Transverse colon (tissue), 4 donors: ENCODE results near the gene CCDC86. TPM values are rescaled to one million over a fixed set of nuclear protein-coding genes. Genes with fewer than 3 reads are reported as not detected.

ENCODE experiments used
- DNase-seq: peaks from one replicate; pipeline ENCODE4 v3.0.0-alpha.2; 2019
- H3K27ac ChIP-seq, 4 donors: fragments of 200-600 bp; sonication (generic); 2 replicates each; pipeline ENCODE4 v1.5.1; 2016 to 2018; ENCODE audit warnings: inconsistent platforms in 4 of 4
- H3K27me3 ChIP-seq: fragments of 200-600 bp; sonication (generic); 2 replicates; pipeline ENCODE4 v1.5.1; 2017; ENCODE audit warnings: inconsistent platforms
- H3K36me3 ChIP-seq, 4 donors: fragments of 200-600 bp; sonication (generic); 2 replicates each; pipeline ENCODE4 v1.5.1; 2017 to 2019; ENCODE audit warnings: inconsistent platforms in 4 of 4
- H3K4me1 ChIP-seq, 4 donors: fragments of 200-600 bp; sonication (generic); 2 replicates each; pipeline ENCODE4 v1.5.1; 2017 to 2020; ENCODE audit warnings: inconsistent platforms in 4 of 4
- H3K4me3 ChIP-seq, 4 donors: fragments of 200-600 bp; sonication (generic); 1 replicate in 1 of 4; 2 replicates in 3 of 4; pipeline versions ENCODE4 v1.5.1 to v1.6.1; 2017 to 2019; ENCODE audit warnings: inconsistent platforms in 4 of 4
- H3K9me3 ChIP-seq, 2 donors: fragments of 200-600 bp; sonication (generic); 2 replicates each; pipeline ENCODE4 v1.5.1; 2017 to 2019; ENCODE audit warnings: inconsistent platforms in 2 of 2
- EP300 ChIP-seq: sonication (generic); formaldehyde crosslinking; IDR thresholded peaks from one replicate; pipeline ENCODE4 v1.6.1; 2017; ENCODE audit warnings: antibody characterized with exemption, low read depth
- POLR2A ChIP-seq: fragments of 450-650 bp; IDR thresholded peaks from one replicate; pipeline ENCODE4 v1.6.1; 2016; ENCODE audit warnings: antibody characterized with exemption, mild to moderate bottlenecking, moderate library complexity
- POLR2AphosphoS5 ChIP-seq, 3 donors: sonication (generic); formaldehyde crosslinking; IDR thresholded peaks; one replicate each; pipeline ENCODE4 v1.6.1; 2016; ENCODE audit warnings: antibody characterized with exemption in 3 of 3
- WGBS, 2 donors: methylation state at CpG; one replicate each; pipeline ENCODE4 v1.1.5; 2018; ENCODE audit warnings: low coverage in 1 of 2; 5-methylcytosine and 5-hydroxymethylcytosine counted together
- in situ Hi-C, 4 donors: fragments of 200-750 bp; cut with MboI; loops; one replicate each; pipeline versions ENCODE4 v1.15.0 to v1.15.1; 2017; ENCODE audit warnings: low sequenced_read_pairs in 3 of 4, low pct_ligation_motif_present in 1 of 4, low pct_unique_long_range_greater_than_20kb in 1 of 4
- intact Hi-C: fragments of 100-400 bp; cut with DNase I; formaldehyde crosslinking; loops from one replicate; pipeline ENCODE4 v1.15.1; 2023; ENCODE audit warnings: low total_unique reads
- total RNA-seq, 4 donors: library from RNA; depleted of rRNA; stranded (reverse); fragments of >200 nt; gene quantifications; one replicate each; pipeline ENCODE4 v1.1.0, GENCODE V29; 2016
- TF ChIP-seq, protein P1 (sequence below), 5 experiments: fragments of 200-600 bp in 3 of 5; fragments of 450-650 bp in 2 of 5; sonication (generic) in 3 of 5; IDR thresholded peaks; 1 replicate in 2 of 5; 2 replicates in 3 of 5; pipeline ENCODE4 v1.5.1; 2016 to 2017; ENCODE audit warnings: antibody characterized with exemption in 5 of 5, inconsistent platforms in 3 of 5, mild to moderate bottlenecking in 2 of 5, moderate library complexity in 1 of 5

The CCDC86 gene
- total RNA-seq, 4 donors from 2014 or later: 1.9 to 9.1 (median 5.5) TPM

DNA sequence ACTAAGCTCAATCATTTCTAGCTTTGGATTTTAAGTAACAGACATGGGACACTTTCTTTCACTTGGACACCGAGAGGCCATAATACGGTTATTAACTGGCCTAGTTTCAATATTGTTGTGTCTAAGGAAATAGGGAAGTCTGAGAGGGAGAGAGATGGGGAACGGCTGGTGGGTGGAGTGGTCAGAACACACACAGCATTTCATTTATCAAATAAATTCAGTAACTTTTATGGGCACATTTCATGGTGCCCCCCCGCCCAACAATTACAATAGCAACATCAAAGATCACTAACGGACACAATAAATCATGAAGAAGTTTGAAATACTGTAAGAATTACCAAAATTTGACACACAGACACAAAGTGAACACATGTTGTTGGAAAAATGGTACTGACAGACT lies 53.8 kb downstream of the CCDC86 start:
- peaks cover 0 to 56% (median 22%) of the 10 kb centered on the region in 4 donors for H3K36me3 ChIP-seq
- H3K27ac ChIP-seq: peak overlapping the region in 2 of 4 donors; percentile 33 to 40
- WGBS, 2 donors: 65 to 68% methylated on average over 5 of the region's 5 CpGs
- in situ Hi-C loops (loop anchor here (5.0 to 10.0 kb wide), 2 partner anchors 61 to 63 kb away; no protein-coding TSS in a partner anchor), intact Hi-C loops (loop anchor here (5.0 kb wide), 1 partner anchor 63 kb away; no protein-coding TSS in a partner anchor)
- no peaks in the 10 kb centered on the region for H3K9me3 ChIP-seq
- no peaks in the 10 kb centered on the region for H3K27me3 ChIP-seq
- no peak overlapping the region for H3K4me3 ChIP-seq
- TF ChIP-seq POLR2A (no peak), EP300 (no peak), POLR2AphosphoS5 (IDR thresholded peaks at IDR 0.05) (no peak)
- TF ChIP-seq, protein P1, sequence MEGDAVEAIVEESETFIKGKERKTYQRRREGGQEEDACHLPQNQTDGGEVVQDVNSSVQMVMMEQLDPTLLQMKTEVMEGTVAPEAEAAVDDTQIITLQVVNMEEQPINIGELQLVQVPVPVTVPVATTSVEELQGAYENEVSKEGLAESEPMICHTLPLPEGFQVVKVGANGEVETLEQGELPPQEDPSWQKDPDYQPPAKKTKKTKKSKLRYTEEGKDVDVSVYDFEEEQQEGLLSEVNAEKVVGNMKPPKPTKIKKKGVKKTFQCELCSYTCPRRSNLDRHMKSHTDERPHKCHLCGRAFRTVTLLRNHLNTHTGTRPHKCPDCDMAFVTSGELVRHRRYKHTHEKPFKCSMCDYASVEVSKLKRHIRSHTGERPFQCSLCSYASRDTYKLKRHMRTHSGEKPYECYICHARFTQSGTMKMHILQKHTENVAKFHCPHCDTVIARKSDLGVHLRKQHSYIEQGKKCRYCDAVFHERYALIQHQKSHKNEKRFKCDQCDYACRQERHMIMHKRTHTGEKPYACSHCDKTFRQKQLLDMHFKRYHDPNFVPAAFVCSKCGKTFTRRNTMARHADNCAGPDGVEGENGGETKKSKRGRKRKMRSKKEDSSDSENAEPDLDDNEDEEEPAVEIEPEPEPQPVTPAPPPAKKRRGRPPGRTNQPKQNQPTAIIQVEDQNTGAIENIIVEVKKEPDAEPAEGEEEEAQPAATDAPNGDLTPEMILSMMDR (IDR thresholded peaks at IDR 0.05): no peak
- peak; percentile 59 for DNase-seq
- peaks cover 0 to 10% (median 0%) of the 10 kb centered on the region in 4 donors for H3K4me1 ChIP-seq

DNA sequence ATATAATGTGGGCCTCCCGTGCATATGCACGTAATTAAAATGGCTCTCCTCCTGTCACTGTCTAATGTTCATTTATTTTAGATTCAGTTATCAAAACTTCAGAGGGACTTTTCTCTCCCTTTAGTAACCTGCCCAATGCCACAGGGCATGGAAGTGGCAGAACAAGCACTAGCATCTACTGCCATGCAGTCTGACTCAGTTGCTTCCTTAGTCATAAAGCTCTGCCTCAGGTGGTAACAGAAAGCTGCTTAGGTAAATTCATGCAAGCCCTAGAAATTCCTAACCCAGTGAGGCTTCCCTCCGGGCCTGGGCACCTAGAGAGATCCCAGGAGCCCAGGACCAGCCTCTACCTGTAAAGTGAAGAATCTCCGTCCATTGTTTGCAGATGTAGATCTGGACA lies 55.6 kb downstream of the CCDC86 start:
- intact Hi-C loops (loop anchor here (5.0 kb wide), 1 partner anchor 65 kb away; no protein-coding TSS in a partner anchor), in situ Hi-C loops (loop anchor here (5.0 to 10.0 kb wide), 2 partner anchors 63 to 65 kb away; no protein-coding TSS in a partner anchor)
- peaks cover 0 to 73% (median 30%) of the 10 kb centered on the region in 4 donors for H3K36me3 ChIP-seq
- H3K27ac ChIP-seq: no peak overlapping the region
- no peak overlapping the region for H3K4me3 ChIP-seq
- WGBS, 2 donors: 95 to 97% methylated on average over 4 of the region's 4 CpGs
- H3K4me1 ChIP-seq: peaks cover 0 to 10% (median 0%) of the 10 kb centered on the region in 4 donors
- H3K27me3 ChIP-seq: no peaks in the 10 kb centered on the region
- DNase-seq: no peak
- no peaks in the 10 kb centered on the region for H3K9me3 ChIP-seq
- TF ChIP-seq EP300 (no peak), POLR2A (no peak), POLR2AphosphoS5 (IDR thresholded peaks at IDR 0.05) (no peak)
- TF ChIP-seq, protein P1 (IDR thresholded peaks at IDR 0.05): no peak

DNA sequence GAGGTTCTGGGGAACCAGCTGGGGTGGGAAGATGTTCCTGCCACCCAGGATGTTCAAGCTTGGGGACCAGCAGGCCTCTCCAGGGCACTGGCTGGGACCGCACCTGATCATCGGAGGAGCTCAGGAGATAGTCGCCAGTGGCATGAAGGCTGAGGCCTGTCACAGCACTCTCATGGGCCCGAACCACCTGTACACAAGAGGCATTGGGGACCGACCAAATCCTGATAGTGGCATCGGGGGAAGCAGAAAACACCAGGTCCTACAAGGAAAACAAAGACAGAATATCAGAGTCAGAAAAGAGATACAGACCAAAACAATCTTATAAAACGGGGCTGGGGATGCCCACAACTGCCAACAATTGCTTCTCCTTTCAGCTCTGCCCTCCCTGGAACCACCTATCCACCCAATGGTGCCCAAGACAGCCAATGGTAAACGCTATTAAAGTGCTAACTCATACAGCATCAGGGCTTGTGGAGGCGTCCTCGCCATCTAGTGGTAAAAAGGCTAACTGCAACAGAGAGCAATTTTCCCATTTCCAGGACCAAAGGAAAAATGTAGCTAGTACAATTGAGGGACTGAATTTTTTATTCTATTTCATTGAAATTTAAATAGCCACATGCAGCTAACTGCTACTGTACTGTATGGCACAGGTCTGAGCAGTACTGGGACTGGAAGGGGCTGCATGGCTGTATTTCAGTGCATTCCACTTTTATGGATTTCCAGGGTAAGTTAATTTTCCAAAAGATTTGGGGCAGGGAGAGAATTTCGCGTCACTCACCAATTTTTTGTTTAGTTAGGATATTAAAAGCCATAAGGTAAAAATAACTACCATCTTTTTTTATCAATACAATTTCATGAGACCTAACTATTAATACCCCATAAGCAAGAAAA lies 57.4 kb downstream of the CCDC86 start:
- no peaks in the 10 kb centered on the region for H3K9me3 ChIP-seq
- H3K4me1 ChIP-seq: peaks cover 0 to 10% (median 4%) of the 10 kb centered on the region in 4 donors
- in situ Hi-C loops: loop anchor here (5.0 to 10.0 kb wide), 2 partner anchors 64 to 67 kb away; no protein-coding TSS in a partner anchor
- intact Hi-C loops: loop anchor here (5.0 kb wide), 1 partner anchor 67 kb away; no protein-coding TSS in a partner anchor
- no peak for TF ChIP-seq POLR2AphosphoS5 (IDR thresholded peaks at IDR 0.05)
- TF ChIP-seq, protein P1 (IDR thresholded peaks at IDR 0.05): peak; percentile 89 to 97 (median 94)
- no peak overlapping the region for H3K4me3 ChIP-seq
- 26 to 58% methylated on average over 6 to 12 of the region's 12 CpGs for WGBS, 2 donors
- no peaks in the 10 kb centered on the region for H3K27me3 ChIP-seq
- no peak for DNase-seq
- H3K27ac ChIP-seq: no peak overlapping the region
- H3K36me3 ChIP-seq: peaks cover 0 to 65% (median 28%) of the 10 kb centered on the region in 4 donors

DNA sequence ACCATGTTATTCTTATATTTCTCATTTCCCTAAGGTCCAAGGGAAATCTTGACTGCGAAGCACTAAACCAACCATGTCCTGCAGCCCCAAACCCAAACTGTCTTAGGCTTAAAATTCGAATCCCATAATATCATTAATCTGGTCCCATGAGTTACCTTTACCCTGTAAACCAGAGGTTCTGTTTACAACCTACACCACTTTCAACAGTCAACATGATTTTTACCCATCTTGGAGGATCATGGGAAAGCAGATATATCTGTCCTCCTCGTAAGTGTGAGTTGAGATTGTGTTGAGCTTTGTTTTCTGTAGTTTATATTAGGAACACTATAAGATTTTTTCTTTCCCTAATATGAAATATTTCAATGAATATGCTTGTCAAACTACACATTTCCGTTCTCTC lies 58.1 kb downstream of the CCDC86 start:
- Histone ChIP-seq H3K27ac (no peak overlapping the region), H3K36me3 (peaks cover 0 to 62% (median 28%) of the 10 kb centered on the region in 4 donors), H3K27me3 (no peaks in the 10 kb centered on the region), H3K4me3 (no peak overlapping the region), H3K9me3 (no peaks in the 10 kb centered on the region), H3K4me1 (peaks cover 5 to 15% (median 11%) of the 10 kb centered on the region in 4 donors)
- TF ChIP-seq EP300 (no peak), POLR2A (no peak), POLR2AphosphoS5 (IDR thresholded peaks at IDR 0.05) (no peak)
- TF ChIP-seq, protein P1 (IDR thresholded peaks at IDR 0.05): no peak
- no peak for DNase-seq
- in situ Hi-C loops: loop anchor here (5.0 to 10.0 kb wide), 2 partner anchors 65 to 68 kb away; no protein-coding TSS in a partner anchor
- intact Hi-C loops: loop anchor here (5.0 kb wide), 1 partner anchor 68 kb away; no protein-coding TSS in a partner anchor
- WGBS, 2 donors: 70 to 76% methylated on average over 4 of the region's 4 CpGs
